Amniotic stem cell (primary cell): Measurements from ENCODE around the gene FOXA3.

Source experiments
- DNase-seq: peaks from one replicate; lab custom pipeline; 2025; lab: John Stamatoyannopoulos, UW

Gene FOXA3

GRCh38 chr19:45874620-45874966 is 10.5 kb downstream of the FOXA3 start:
- DNase-seq: no peak

GRCh38 chr19:45876161-45876410 is 12.0 kb downstream of the FOXA3 start:
- no peak for DNase-seq

GRCh38 chr19:45876411-45877197 is 12.5 kb downstream of the FOXA3 start:
- DNase-seq: no peak

GRCh38 chr19:45878043-45878794 is 14.1 kb downstream of the FOXA3 start:
- DNase-seq: no peak

- DNase-seq: no peak
These were observed 14.9 kb downstream of the FOXA3 start for GRCh38 chr19:45879055-45879454.

GRCh38 chr19:45879971-45880370 is 15.8 kb downstream of the FOXA3 start:
- no peak for DNase-seq

GRCh38 chr19:45881082-45881908 is 17.2 kb downstream of the FOXA3 start:
- DNase-seq: no peak

GRCh38 chr19:45881909-45882528 is 17.9 kb downstream of the FOXA3 start:
- DNase-seq: no peak

- peak; percentile 38 for DNase-seq
These were observed 18.8 kb downstream of the FOXA3 start for GRCh38 chr19:45882652-45883585.

- no peak for DNase-seq
These were observed 19.4 kb downstream of the FOXA3 start for GRCh38 chr19:45883586-45883880.

- no peak for DNase-seq
These were observed 20.0 kb downstream of the FOXA3 start for GRCh38 chr19:45883881-45884681.

- no peak for DNase-seq
These were observed 20.8 kb downstream of the FOXA3 start for GRCh38 chr19:45884682-45885555.

GRCh38 chr19:45885556-45886426 is 21.7 kb downstream of the FOXA3 start, which contains the start of gene IRF2BP1:
Gene IRF2BP1, minus strand, starts transcription at chr19:45886141. Its CDS starts 367 bp downstream, at chr19:45885774.
- peak; percentile 83 for DNase-seq

- peak; percentile 93 for DNase-seq
These were observed 22.5 kb downstream of the FOXA3 start for GRCh38 chr19:45886427-45887199.

- DNase-seq: no peak
These were observed 23.1 kb downstream of the FOXA3 start for GRCh38 chr19:45887200-45887710.

- DNase-seq: no peak
These were observed 25.2 kb downstream of the FOXA3 start for GRCh38 chr19:45889210-45889885.

GRCh38 chr19:45890877-45891276 is 26.8 kb downstream of the FOXA3 start:
- no peak for DNase-seq
